ENCODE data around the gene SLC25A45. TPM values are rescaled to one million over a fixed set of nuclear protein-coding genes. Genes with fewer than 3 reads are reported as not detected.
A peak's percentile ranks its signal among the peaks of the same experiment; 100 is the strongest.

Gene SLC25A45
- polyA plus RNA-seq, 1 of the 3 experiments (the other 2 are of a cell fraction), result 3.6 TPM

- TF ChIP-seq TCF12 (IDR thresholded peaks at IDR 0.05) (no peak; the same call in 1 of the 2 replicates), REST (IDR thresholded peaks at IDR 0.05; ENCODE audit: low read depth, low read length) (peak; percentile 55; the same call in 1 of the 2 replicates), CHD2 (IDR thresholded peaks at IDR 0.05; ENCODE audit: low read length, partially characterized antibody) (no peak), GABPA (IDR thresholded peaks at IDR 0.05; ENCODE audit: low read depth) (no peak), POLR2AphosphoS5 (IDR thresholded peaks at IDR 0.05; ENCODE audit: low read depth, low read length) (peak; percentile 88), MXI1 (IDR thresholded peaks at IDR 0.05; ENCODE audit: low read depth, low read length) (peak; percentile 61; the same call in 1 of the 2 replicates), TAF1 (IDR thresholded peaks at IDR 0.05; ENCODE audit: borderline replicate concordance, low read depth, low read length) (0 out of 2 replicates have a peak, but pooled peaks have one; percentile 31), IRF3 (IDR thresholded peaks at IDR 0.05; ENCODE audit: low read depth, low read length) (no peak), PBX3 (IDR thresholded peaks at IDR 0.05) (peak; percentile 7; the same call in 1 of the 2 replicates)
- Histone ChIP-seq H3K9ac (peak overlapping the region; percentile 98), H3K79me2 (ENCODE audit: insufficient read depth) (peaks cover 96% of the 10 kb centered on the region), H3K4me3 (ENCODE audit: low read depth in 2 of 2, low read length in 1 of 2) (peak overlapping the region; percentile 77 to 83), H3F3A (replicated peaks; ENCODE audit: insufficient read depth) (peaks cover 87% of the 10 kb centered on the region), H3K4me2 (peak overlapping the region; percentile 94), H2AFZ (ENCODE audit: low read depth) (no peak overlapping the region), H3K27ac (ENCODE audit: low read depth in 2 of 2, low read length in 1 of 2) (peak overlapping the region; percentile 100), H4K20me1 (ENCODE audit: insufficient read depth) (peaks cover 77% of the 10 kb centered on the region), H3K9me3 (no peaks in the 10 kb centered on the region), H3K36me3 (replicated peaks in 1 of 2; ENCODE audit: control insufficient read depth in 1 of 2, insufficient read depth in 2 of 2, low read length in 1 of 2) (peaks cover 51 to 72% of the 10 kb centered on the region in 2 experiments), H3K9me2 (no peaks in the 10 kb centered on the region), H3K4me1 (ENCODE audit: control insufficient read depth in 1 of 2, insufficient read depth in 2 of 2, low read depth in 1 of 2, low read length in 1 of 2) (peaks cover 6 to 47% of the 10 kb centered on the region in 2 experiments; a peak in 3 of 4 replicates), H3K27me3 (ENCODE audit: insufficient read depth) (no peaks in the 10 kb centered on the region)
- 0% methylated on average over 9 of the region's 9 CpGs for WGBS (ENCODE audit: low lambda C conversion rate)
- ChIA-PET CTCF (interaction anchor here (0.8 to 13.0 kb wide), 6 partner anchors 10 to 464 kb away, joined by 3 to 223 read pairs (median 8); partner anchors contain the start of gene MALAT1), POLR2A (interaction anchor here (0.7 to 17.2 kb wide), 13 partner anchors 9 to 187 kb away, joined by 3 to 1027 read pairs (median 5); partner anchors contain the start of genes FRMD8, MALAT1 and ZNRD2)
- no peak for DNase-seq
These were observed 42.9 kb upstream of the SLC25A45 start for GRCh38 chr11:65425105-65425970.

Data from SK-N-SH (cell line).